Stimulated activated CD4-positive, alpha-beta T cell treated with anti-CD3 and anti-CD28 coated beads, Interleukin-2, amount 100 ng/mL, for 24 hours (primary cell): ENCODE data around the gene AIFM1.

Experiments used
- DNase-seq, 2 donors: peaks; one replicate each; pipeline ENCODE4 v3.0.0-alpha.2; 2020

The AIFM1 gene

DNA sequence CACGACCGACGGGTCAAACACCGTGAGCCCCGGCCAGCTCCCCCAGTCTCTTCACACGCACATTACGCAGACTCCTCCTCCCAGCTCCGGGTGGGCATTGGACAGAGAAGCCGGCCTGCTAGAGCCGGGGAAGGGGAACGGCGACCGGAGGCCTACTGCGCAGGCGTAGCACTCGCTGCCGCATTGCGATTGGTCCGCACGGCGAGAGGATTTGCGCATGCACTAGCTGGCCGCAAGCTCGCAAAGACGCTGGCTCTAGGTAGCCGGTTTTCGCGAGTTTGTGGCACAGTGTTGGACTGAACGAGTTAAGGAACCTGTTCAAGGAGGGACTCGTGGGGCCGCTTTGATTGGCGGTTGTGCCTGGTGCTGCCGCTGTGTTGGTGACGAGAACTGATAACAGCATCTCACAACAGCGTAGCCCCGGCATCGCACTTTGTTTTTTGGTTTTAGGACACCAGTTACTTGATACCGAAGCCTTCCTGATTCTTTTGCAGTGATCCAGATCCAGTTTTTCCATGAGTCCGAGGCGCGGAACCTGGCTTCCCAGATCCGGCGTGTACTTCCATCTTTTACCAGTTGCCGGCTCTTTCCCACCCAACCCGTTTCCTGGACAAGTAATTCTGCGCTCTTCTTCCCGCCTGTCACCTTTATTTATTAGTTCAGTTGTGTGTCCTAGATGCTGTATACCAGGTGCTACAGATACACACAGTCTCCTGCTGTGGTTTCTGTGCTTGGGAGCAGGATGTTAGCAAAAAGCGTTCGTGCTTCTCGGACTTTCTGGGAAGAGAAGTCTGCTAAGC is at the start of gene AIFM1:
Gene AIFM1, minus strand, starts transcription at position 139 of the 800 bp plus-strand sequence. CDS start 185 bp downstream, outside the sequence.
- DNase-seq: peak; percentile 86 to 87

GRCh38 chrX:130213376-130213775 is 47.7 kb upstream of the AIFM1 start:
- no peak for DNase-seq

DNA sequence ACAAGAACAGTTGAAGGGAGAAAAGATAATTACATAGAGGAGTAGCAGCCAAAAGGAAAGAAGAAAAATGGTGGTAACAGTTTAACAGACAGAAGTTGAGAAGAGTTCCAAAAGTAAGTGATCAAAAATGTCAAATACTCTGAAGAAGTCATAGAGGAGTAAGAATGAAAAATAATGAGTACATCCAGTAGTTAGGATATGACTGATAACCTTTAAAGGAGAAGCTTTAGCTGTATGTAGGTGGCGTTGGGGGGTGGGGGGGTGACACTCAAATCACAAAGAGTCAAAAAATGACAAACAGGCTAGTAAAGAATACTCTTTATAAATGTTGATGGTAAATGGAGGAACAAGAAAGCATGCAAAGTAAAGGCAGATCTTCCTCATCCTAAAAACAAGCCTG is 46.7 kb upstream of the AIFM1 start:
- DNase-seq: no peak

GRCh38 chrX:130211415-130212186 is 46.0 kb upstream of the AIFM1 start:
- DNase-seq: no peak

- DNase-seq: no peak
Observed at GRCh38 chrX:130204647-130205046, 39.0 kb upstream of the AIFM1 start.

DNA sequence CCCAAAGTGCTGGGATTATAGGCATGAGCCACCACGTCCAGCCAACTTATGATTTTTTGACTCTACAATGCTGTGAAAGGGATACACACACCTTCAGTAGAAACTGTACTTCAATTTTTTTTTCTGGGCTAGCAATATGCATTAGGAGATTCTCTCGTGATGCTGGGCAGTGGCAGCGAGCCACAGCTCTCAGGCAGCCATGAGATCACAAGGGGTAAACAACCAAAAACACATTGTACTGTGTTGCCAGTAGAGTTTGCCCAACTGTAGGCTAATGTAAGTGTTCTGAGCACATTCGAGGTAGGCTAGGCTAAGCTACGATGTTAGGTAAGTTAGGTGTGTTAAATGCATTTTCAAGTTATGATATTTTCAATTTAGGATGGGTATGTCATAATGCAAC is 31.8 kb upstream of the AIFM1 start:
- DNase-seq: no peak

GRCh38 chrX:130196466-130196865 is 30.8 kb upstream of the AIFM1 start:
- no peak for DNase-seq

- no peak for DNase-seq
Observed at GRCh38 chrX:130190801-130191200, 25.2 kb upstream of the AIFM1 start.

GRCh38 chrX:130186651-130187050 is 21.0 kb upstream of the AIFM1 start:
- no peak for DNase-seq

DNA sequence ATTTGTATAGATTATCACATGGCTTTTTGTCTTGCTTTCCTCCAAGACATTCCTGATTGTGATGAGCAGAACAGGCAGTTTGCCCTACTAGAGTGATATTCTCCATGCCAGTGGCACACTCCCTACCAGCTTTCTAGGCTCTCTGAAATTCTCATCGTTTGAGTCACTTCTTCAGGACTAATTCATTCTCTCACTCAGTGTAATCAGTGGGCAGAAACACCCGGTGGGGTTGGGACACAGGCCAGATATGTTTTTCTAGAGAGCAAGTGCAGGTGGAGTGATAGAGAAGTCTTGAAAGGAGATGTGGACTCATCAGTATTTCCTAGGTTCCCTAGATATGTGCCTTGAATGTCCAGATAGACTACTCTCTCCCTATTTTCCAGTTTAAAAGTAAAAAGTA is 19.2 kb upstream of the AIFM1 start:
- DNase-seq: no peak

GRCh38 chrX:130184168-130184567 is 18.5 kb upstream of the AIFM1 start:
- DNase-seq: no peak

GRCh38 chrX:130179579-130180215 is 14.1 kb upstream of the AIFM1 start:
- DNase-seq: no peak

- no peak for DNase-seq
Observed at GRCh38 chrX:130179170-130179569, 13.5 kb upstream of the AIFM1 start.

DNA sequence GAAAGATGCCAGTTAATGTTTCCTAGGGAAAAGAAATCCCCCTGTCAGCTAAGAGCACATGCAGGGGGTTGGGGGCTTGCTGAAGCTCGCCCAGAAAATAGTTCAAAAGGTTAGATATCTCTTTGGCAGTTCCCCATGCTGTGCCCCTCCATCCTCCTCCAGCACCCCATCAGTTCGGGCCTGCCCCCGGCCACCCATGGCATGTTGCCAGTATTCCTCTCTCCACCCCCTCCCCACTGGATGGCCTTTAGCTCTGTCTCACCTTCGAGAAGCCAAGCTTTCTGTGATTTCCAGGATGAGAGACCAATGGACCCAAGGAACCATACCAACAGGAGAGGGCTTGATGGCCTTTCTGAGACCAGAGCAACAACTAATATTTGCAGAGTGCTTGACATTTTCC is 11.3 kb upstream of the AIFM1 start:
- DNase-seq: no peak

- no peak for DNase-seq
Observed at GRCh38 chrX:130176354-130176776, 10.7 kb upstream of the AIFM1 start.

GRCh38 chrX:130174937-130175336 is 9.3 kb upstream of the AIFM1 start:
- no peak for DNase-seq

- DNase-seq: no peak
Observed at GRCh38 chrX:130174045-130174704, 8.5 kb upstream of the AIFM1 start.

DNA sequence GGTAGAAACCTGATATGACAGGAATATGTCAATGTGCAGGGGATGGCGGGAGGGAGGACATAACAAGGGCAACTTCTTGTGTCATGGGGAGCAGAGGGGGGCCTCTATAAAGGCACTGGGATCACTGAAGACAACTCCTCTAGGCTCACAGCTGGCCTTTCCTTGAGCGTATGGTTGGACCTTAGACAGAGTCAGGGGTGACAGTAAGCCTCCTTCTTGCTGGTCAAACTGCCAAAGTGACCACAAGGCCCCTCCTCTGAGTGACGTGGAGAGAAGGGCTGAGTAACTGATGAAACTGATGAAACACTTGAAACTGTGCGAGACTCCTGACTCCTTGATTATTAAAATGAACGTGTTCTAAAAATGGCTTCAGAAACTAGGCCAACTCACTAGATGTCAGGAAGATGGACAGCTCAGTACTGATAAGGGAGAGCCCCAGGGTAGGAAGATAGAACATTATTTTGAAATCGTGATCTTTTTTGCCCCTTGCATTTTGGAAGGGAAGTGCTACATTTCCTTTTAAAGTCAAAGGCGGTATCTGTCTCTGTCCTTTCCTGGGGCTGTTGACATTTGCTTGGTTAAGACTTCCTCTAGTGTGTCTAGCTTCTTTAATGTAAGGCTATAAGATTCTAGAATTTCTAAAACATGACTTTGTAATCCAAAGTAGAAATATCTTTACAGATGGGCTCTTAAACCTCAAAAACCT is 7.7 kb upstream of the AIFM1 start:
- peak; percentile 39 to 45 for DNase-seq

DNA sequence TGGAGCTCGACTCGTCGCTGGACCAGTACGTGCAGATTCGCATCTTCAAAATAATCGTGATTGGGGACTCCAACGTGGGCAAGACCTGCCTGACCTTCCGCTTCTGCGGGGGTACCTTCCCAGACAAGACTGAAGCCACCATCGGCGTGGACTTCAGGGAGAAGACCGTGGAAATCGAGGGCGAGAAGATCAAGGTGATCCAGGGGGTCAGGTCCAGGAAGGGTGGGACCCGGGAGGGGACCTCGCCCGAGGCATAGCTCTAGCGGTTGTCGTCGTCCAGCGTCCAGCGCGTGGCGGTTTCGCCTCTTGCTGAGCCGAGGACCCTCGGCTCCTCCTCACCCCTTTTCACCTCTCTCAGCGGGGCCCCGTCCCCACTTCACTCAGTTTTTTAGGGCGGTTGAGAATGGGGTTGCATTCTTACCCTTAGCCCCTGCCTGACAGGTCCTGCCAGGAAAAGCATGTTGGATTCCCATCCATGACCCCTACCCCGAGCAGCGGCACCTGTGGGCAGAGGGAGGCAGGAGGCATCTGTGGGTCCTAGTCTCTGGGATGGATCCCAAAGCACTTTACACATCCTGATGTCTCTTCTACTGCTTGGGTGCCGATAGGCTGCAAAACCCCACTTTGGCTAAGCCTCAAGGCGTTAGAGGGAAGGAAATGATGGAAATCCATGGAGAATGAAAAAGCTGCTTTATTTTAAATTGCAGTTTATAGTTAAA is 6.6 kb upstream of the AIFM1 start:
- no peak for DNase-seq

DNA sequence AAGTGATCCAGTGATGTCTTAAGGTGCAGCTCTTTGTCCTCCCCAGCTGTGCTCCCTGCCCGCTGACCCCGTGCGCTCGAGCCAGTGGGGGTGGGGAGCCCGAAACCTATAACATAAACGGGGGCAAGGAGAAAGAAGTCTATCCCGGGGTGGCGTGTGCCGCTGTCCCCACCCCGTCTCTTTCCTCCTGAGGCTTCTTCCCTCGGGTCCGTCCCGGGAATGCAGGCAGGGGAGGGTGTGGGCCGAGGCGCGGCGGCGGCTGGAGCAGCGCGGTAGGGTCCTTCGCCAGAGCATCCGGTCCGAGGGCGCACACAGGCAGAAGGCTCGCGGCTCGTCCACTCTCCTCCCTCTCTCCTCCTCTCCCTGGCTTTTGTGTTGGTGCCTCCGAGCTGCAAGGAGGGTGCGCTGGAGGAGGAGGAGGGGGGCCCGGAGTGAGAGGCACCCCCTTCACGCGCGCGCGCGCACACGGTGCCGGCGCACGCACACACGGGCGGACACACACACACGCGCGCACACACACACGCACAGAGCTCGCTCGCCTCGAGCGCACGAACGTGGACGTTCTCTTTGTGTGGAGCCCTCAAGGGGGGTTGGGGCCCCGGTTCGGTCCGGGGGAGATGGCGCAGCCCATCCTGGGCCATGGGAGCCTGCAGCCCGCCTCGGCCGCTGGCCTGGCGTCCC is 5.9 kb upstream of the AIFM1 start, which contains the start of gene RAB33A:
Gene RAB33A, plus strand, starts transcription at position 517 of the 681 bp plus-strand sequence. Its CDS starts 101 bp downstream, at position 618.
- DNase-seq: peak; percentile 29 to 39
